Karpas-422 (cell line): Measurements from ENCODE around the gene IMPG1. TPM values are rescaled to one million over a fixed set of nuclear protein-coding genes. Genes with fewer than 3 reads are reported as not detected.

Experiments used
- DNase-seq: peaks from one replicate; pipeline ENCODE4 v3.0.0-alpha.2; 2015
- H2AFZ ChIP-seq: fragments of 200-600 bp; sonication (generic); 2 replicates; pipeline ENCODE4 v1.6.1; 2014; ENCODE audit warnings: antibody characterized with exemption, low read length, mixed read lengths
- H3K27ac ChIP-seq: fragments of 200-600 bp; sonication (generic); 2 replicates; pipeline ENCODE4 v1.5.1; 2014; ENCODE audit warnings: mild to moderate bottlenecking, low read length, moderate library complexity
- H3K27me3 ChIP-seq: fragments of 200-600 bp; sonication (generic); 2 replicates; pipeline ENCODE4 v1.6.1; 2014; ENCODE audit warnings: low read length, mixed read lengths
- H3K36me3 ChIP-seq: fragments of 200-600 bp; sonication (generic); 2 replicates; pipeline ENCODE4 v1.6.1; 2014; ENCODE audit warnings: low read length, mixed read lengths; ENCODE audit not compliant: insufficient read depth
- H3K4me1 ChIP-seq: fragments of 200-600 bp; sonication (generic); 2 replicates; pipeline ENCODE4 v1.6.1; 2014; ENCODE audit warnings: mild to moderate bottlenecking, low read length, mixed read lengths
- H3K4me2 ChIP-seq: fragments of 200-600 bp; sonication (generic); 2 replicates; pipeline ENCODE4 v1.6.1; 2014; ENCODE audit warnings: low read length, low read depth, mild to moderate bottlenecking; ENCODE audit not compliant: poor library complexity, severe bottlenecking
- H3K4me3 ChIP-seq: fragments of 200-600 bp; sonication (generic); 2 replicates; pipeline ENCODE4 v1.5.1; 2014; ENCODE audit warnings: mild to moderate bottlenecking, antibody characterized with exemption, low read length, mixed read lengths
- H3K79me2 ChIP-seq: fragments of 200-600 bp; sonication (generic); 2 replicates; pipeline ENCODE4 v1.6.1; 2014; ENCODE audit warnings: mild to moderate bottlenecking, low read length, mixed read lengths
- H3K9ac ChIP-seq: fragments of 200-600 bp; sonication (generic); 2 replicates; pipeline ENCODE4 v1.6.0; 2014; ENCODE audit warnings: low read length
- H3K9me2 ChIP-seq: fragments of 200-600 bp; sonication (generic), shearing (Covaris generic); replicated peaks from 2 replicates; pipeline ENCODE4 v1.6.0; 2014; ENCODE audit warnings: mild to moderate bottlenecking, low read length, moderate library complexity; ENCODE audit not compliant: insufficient read depth
- H3K9me3 ChIP-seq: fragments of 300-700, 200-600 bp; sonication (generic); 2 replicates; pipeline ENCODE4 v1.6.1; 2014; ENCODE audit warnings: low read length, mixed read lengths
- H4K20me1 ChIP-seq: fragments of 200-600 bp; sonication (generic); 2 replicates; pipeline ENCODE4 v1.6.1; 2014; ENCODE audit warnings: mild to moderate bottlenecking, antibody characterized with exemption, low read length, low read depth; ENCODE audit not compliant: insufficient read depth
- total RNA-seq: library from RNA; depleted of rRNA; stranded (reverse); fragments of >200 nt; shearing (Covaris generic); gene quantifications from 2 replicates; pipeline ENCODE4 v1.2.3, GENCODE V29; 2014; ENCODE audit warnings: low replicate concordance

The IMPG1 gene
- total RNA-seq, 1 experiment from 2014 or later, result not detected

DNA sequence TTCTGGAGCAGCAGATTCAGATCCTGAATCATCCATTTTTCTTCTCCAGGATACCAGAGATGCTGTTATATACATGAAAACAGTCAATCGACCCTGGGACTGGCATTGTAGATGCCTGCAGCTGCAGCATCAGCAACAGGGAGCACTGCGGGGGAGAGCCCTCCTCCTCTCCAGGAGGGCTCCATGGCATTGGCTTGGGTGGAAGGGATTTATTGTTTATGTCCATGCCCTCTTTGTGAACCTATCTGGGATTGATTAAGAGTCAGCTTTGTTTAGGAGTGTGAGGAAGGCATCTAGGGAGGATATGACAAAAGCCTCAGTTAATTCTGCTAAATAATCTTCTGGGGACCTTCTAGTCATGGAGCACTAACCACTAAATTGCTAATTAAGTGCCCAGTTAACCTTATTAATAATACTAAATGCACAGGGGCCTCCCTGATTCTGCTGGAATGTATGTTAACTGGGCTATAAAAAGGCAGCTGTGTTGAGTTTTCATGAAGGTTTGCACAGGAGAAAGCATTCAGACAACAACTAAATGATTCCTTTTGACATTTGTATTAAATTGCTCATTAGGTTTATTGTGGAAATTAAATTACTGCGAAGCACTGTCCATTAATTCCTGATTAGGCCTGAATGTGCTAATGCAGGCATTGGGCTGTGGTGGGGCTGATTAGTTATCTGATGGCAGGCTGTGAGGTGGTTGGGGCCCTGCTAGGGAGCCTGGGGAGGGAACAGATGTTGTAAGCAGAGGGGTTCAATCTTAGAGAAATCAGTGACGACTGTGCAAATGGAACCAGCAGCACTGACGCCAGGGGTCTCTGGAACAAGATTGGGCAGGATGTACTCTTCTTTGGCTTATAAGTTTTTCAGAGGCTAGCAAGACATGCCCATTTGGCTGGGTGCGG is 57.6 kb downstream of the IMPG1 start:
- H3K9me3 ChIP-seq, result no peaks in the 10 kb centered on the region
- H2AFZ ChIP-seq, result no peak overlapping the region
- no peaks in the 10 kb centered on the region for H3K27me3 ChIP-seq
- H3K4me2 ChIP-seq, result no peak overlapping the region
- H3K36me3 ChIP-seq, result no peaks in the 10 kb centered on the region
- no peaks in the 10 kb centered on the region for H3K79me2 ChIP-seq
- H3K27ac ChIP-seq, result no peak overlapping the region
- H4K20me1 ChIP-seq, result no peaks in the 10 kb centered on the region
- no peak overlapping the region for H3K4me3 ChIP-seq
- H3K9me2 ChIP-seq, result 0 out of 2 replicates have a peak, but pooled peaks cover 2% of the 10 kb centered on the region
- H3K4me1 ChIP-seq, result no peaks in the 10 kb centered on the region
- H3K9ac ChIP-seq, result no peak overlapping the region
- no peak for DNase-seq

DNA sequence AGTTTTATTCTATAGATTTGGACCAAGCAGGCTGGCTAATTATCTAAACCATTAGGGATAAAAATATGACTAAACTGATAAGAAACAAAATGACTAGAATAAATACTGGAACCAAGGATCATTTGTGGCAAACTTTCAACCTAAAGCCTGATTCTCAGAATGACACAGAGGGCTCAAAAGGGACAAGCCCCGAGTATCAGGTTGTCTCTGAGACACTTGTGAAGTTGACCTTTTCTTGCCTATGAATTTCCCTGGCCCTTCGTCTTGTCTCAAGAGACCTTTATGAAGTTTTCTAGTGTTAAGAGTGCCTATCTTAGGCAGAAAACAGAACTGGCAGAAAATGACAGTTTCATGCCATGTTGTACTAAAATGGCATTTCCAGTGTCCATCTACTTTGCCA is 68.3 kb downstream of the IMPG1 start:
- no peaks in the 10 kb centered on the region for H4K20me1 ChIP-seq
- H3K4me3 ChIP-seq, result no peak overlapping the region
- H3K36me3 ChIP-seq, result no peaks in the 10 kb centered on the region
- no peak overlapping the region for H2AFZ ChIP-seq
- no peaks in the 10 kb centered on the region for H3K4me1 ChIP-seq
- H3K79me2 ChIP-seq, result no peaks in the 10 kb centered on the region
- no peak for DNase-seq
- H3K9me3 ChIP-seq, result no peaks in the 10 kb centered on the region
- H3K4me2 ChIP-seq, result no peak overlapping the region
- no peak overlapping the region for H3K9ac ChIP-seq
- no peak overlapping the region for H3K27ac ChIP-seq
- H3K9me2 ChIP-seq, result no peaks in the 10 kb centered on the region; the same call in 1 of the 2 replicates
- no peaks in the 10 kb centered on the region for H3K27me3 ChIP-seq

DNA sequence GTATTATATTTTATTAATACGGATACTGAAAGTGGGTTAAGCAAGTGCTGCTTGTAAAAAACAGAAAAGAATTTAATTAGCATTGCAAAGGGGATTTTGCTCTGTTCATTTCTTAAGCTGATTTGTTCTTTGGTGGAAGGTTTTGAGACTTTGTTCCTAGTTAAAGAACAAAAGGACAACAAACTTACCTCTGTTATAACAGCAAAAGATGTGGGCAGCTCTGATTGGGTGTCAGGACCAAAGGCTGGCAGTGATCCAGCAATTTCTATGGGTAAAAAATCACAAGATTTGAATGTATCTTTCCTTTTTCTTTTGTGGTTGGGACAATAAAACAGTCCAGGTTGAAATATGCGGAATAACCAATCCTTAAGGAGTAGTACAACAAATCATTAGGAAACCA is 68.8 kb downstream of the IMPG1 start:
- no peak overlapping the region for H2AFZ ChIP-seq
- no peak overlapping the region for H3K9ac ChIP-seq
- no peaks in the 10 kb centered on the region for H3K27me3 ChIP-seq
- H3K79me2 ChIP-seq, result no peaks in the 10 kb centered on the region
- H3K36me3 ChIP-seq, result no peaks in the 10 kb centered on the region
- H3K4me2 ChIP-seq, result no peak overlapping the region
- H3K4me3 ChIP-seq, result no peak overlapping the region
- no peaks in the 10 kb centered on the region; the same call in 1 of the 2 replicates for H3K9me2 ChIP-seq
- H3K9me3 ChIP-seq, result no peaks in the 10 kb centered on the region
- no peak for DNase-seq
- no peaks in the 10 kb centered on the region for H3K4me1 ChIP-seq
- no peaks in the 10 kb centered on the region for H4K20me1 ChIP-seq
- H3K27ac ChIP-seq, result no peak overlapping the region

DNA sequence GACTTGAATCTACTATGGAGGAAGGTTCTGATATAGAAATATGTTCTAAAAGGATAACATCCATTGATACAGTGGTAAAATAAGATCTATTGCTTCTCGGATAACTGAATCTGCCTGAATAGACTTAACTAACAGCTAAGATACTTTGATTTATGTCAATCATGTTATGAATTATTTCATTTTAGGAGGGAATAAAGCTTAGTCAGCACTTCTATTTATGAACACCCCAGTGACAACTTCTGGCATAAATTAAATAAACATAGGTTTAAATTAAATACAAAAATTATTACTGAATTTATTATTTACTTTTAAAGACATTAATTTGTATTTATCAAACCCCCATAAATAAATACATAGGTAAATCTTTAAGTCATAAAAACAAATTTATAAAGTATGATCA is 69.3 kb downstream of the IMPG1 start:
- no peak for DNase-seq
- no peak overlapping the region for H3K27ac ChIP-seq
- H3K9me3 ChIP-seq, result no peaks in the 10 kb centered on the region
- H3K27me3 ChIP-seq, result no peaks in the 10 kb centered on the region
- H3K4me3 ChIP-seq, result no peak overlapping the region
- H3K4me1 ChIP-seq, result no peaks in the 10 kb centered on the region
- no peak overlapping the region for H3K9ac ChIP-seq
- H3K9me2 ChIP-seq, result no peaks in the 10 kb centered on the region; the same call in 1 of the 2 replicates
- no peaks in the 10 kb centered on the region for H3K36me3 ChIP-seq
- H3K4me2 ChIP-seq, result no peak overlapping the region
- no peak overlapping the region for H2AFZ ChIP-seq
- H4K20me1 ChIP-seq, result no peaks in the 10 kb centered on the region
- H3K79me2 ChIP-seq, result no peaks in the 10 kb centered on the region

DNA sequence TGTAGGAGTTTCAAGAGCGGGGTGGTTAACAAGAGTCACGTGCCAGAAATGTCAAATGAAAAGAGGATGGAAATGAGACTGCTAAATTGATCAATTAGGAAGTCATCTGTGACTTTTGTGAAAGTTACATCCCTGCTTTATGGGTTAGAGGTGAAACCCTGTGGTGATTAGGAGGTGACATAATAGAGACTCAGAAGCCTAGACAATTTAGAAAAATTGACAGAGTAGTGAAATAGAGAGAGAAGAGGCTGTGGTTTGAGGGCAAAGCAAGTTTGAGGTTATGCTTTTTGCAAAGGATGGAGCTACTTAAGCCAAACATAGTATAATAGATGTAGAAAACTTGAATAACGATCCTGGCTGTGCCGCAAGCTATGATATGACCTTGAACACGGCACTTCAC is 71.8 kb downstream of the IMPG1 start:
- no peaks in the 10 kb centered on the region for H4K20me1 ChIP-seq
- H3K4me1 ChIP-seq, result no peaks in the 10 kb centered on the region
- H3K79me2 ChIP-seq, result no peaks in the 10 kb centered on the region
- DNase-seq, result no peak
- no peaks in the 10 kb centered on the region for H3K9me3 ChIP-seq
- H3K27ac ChIP-seq, result no peak overlapping the region
- no peak overlapping the region for H2AFZ ChIP-seq
- no peaks in the 10 kb centered on the region; the same call in 1 of the 2 replicates for H3K9me2 ChIP-seq
- H3K4me2 ChIP-seq, result no peak overlapping the region
- no peak overlapping the region for H3K9ac ChIP-seq
- H3K4me3 ChIP-seq, result no peak overlapping the region
- no peaks in the 10 kb centered on the region for H3K27me3 ChIP-seq
- no peaks in the 10 kb centered on the region for H3K36me3 ChIP-seq

DNA sequence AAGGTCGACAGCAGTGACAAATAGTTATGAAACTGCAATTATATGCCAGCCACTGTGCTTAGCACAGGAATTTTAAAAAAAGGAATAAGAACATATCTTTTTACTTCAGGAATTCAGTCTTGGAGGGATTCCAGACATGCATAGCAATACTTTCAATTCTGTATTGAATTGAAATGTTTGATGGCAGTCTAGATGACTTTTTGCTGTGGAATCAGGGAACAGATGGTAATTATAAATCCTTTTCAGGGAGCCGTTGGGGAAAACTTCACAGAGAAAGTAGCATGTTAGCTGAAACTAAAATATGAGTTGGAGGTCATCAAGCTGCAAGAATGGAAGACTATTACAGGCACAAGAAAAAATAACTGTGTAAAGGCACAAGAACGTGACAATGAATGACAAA is 74.8 kb downstream of the IMPG1 start:
- H3K4me1 ChIP-seq, result no peaks in the 10 kb centered on the region
- H3K79me2 ChIP-seq, result no peaks in the 10 kb centered on the region
- no peak overlapping the region for H3K4me3 ChIP-seq
- no peaks in the 10 kb centered on the region for H3K9me3 ChIP-seq
- H3K27ac ChIP-seq, result no peak overlapping the region
- DNase-seq, result no peak
- no peak overlapping the region for H3K4me2 ChIP-seq
- H3K9me2 ChIP-seq, result no peaks in the 10 kb centered on the region
- H4K20me1 ChIP-seq, result no peaks in the 10 kb centered on the region
- H3K27me3 ChIP-seq, result no peaks in the 10 kb centered on the region
- H3K9ac ChIP-seq, result no peak overlapping the region
- no peak overlapping the region for H2AFZ ChIP-seq
- no peaks in the 10 kb centered on the region for H3K36me3 ChIP-seq

DNA sequence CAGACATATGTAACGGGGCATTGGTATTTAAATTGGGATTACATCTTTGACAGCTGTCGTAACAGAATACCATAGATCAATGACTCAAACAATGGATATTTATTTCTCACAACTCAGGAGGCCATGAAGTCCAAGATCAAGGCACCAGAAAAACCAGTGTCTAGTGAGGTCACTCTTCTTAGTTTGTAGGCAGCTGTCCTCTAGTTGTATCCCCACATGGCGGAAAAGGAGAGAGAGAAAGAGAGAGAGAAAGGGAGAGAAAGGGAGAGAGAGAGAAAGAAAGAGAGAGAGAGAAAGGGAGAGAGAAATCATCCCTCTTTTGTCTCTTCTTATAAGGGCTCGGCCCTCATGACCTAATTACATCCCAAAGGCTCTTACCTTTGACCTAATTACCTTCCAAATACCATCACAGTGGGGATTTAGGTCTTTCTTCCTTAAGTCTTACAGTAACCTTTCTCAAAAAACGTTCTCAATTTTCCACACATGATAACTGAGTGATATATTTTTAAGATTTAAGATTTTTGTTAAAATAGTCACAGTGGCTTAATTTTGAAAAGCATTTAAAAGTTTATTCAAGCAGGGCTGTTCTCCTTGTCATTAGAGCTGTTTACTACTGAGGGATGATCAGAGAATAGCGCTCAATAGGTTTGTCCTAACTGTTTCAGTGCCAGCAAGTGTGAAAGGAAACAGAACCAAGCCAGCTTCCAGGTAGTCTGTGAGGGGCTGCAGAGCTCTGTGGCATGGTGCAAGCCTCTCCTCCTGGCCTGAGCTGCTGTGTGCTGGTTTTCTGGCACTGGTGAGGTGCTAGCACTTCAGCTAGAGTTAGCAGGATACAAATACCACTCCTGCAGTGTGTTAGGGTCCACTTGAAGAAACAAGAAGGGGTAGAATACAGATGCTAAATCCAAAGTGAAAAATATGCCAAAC is 79.0 kb downstream of the IMPG1 start:
- Histone ChIP-seq H3K4me2 (no peak overlapping the region), H3K36me3 (no peaks in the 10 kb centered on the region), H3K4me1 (no peaks in the 10 kb centered on the region), H3K9me2 (no peaks in the 10 kb centered on the region), H3K27ac (no peak overlapping the region), H3K27me3 (no peaks in the 10 kb centered on the region), H3K9me3 (no peaks in the 10 kb centered on the region), H3K79me2 (no peaks in the 10 kb centered on the region), H3K9ac (no peak overlapping the region), H4K20me1 (no peaks in the 10 kb centered on the region), H2AFZ (no peak overlapping the region), H3K4me3 (no peak overlapping the region)
- no peak for DNase-seq

DNA sequence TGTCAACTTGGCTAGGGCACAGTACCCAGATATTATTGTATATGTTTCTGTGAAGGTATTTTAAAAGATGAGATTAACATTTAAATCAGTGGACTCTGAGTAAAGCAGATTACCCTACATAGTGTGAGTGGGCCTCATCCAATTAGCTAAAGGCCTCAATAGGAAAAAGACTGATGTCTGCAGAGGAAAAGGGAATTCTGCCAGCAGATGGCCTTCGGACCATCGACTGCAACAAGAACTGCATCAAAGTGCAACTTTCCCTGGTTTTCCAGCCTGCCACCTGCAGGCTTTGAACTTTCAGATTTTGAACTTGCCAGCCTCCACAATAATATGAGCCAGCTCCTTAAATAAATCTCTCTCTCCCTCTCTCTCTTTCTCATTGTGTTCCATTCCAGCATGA is 80.5 kb downstream of the IMPG1 start:
- Histone ChIP-seq H3K9me2 (no peaks in the 10 kb centered on the region), H3K27ac (no peak overlapping the region), H3K27me3 (no peaks in the 10 kb centered on the region), H3K79me2 (no peaks in the 10 kb centered on the region), H3K36me3 (no peaks in the 10 kb centered on the region), H3K9ac (no peak overlapping the region), H3K4me1 (no peaks in the 10 kb centered on the region), H3K9me3 (no peaks in the 10 kb centered on the region), H2AFZ (no peak overlapping the region), H3K4me3 (no peak overlapping the region), H3K4me2 (no peak overlapping the region), H4K20me1 (no peaks in the 10 kb centered on the region)
- no peak for DNase-seq
